ENCODE results near the gene MARCKS.

GRCh38 chr6:113903666-113904330 lies 46.7 kb downstream of the MARCKS start:
- TF ChIP-seq EZH2 (IDR thresholded peaks at IDR 0.05; ENCODE audit: insufficient read depth, poor library complexity, severe bottlenecking) = no peak
- no peak for TF ChIP-seq EZH2phosphoT487 (IDR thresholded peaks at IDR 0.05; ENCODE audit: insufficient read depth, low read depth)
